ENCODE measurements around the gene FABP7. TPM values are rescaled to one million over a fixed set of nuclear protein-coding genes. Genes with fewer than 3 reads are reported as not detected.

The FABP7 gene
- total RNA-seq, 1 donor from 2014 or later: not detected

- no peak for TF ChIP-seq CTCF (IDR thresholded peaks at IDR 0.05)
- Mint-ChIP-seq H3K9me3 (ENCODE audit: low read depth) (no peaks in the 10 kb centered on the region), H3K4me3 (ENCODE audit: unreplicated experiment) (no peak overlapping the region), H3K27ac (ENCODE audit: unreplicated experiment) (no peak overlapping the region), H3K27me3 (ENCODE audit: low read depth) (peaks cover 12% of the 10 kb centered on the region), H3K4me1 (ENCODE audit: low read depth) (peaks cover 4% of the 10 kb centered on the region), H3K36me3 (ENCODE audit: low read depth) (no peaks in the 10 kb centered on the region)
- DNase-seq (ENCODE audit: low spot score): no peak
Observed at GRCh38 chr6:122829456-122829855, 49.9 kb downstream of the FABP7 start.

- Mint-ChIP-seq H3K36me3 (ENCODE audit: low read depth) (no peaks in the 10 kb centered on the region), H3K9me3 (ENCODE audit: low read depth) (no peaks in the 10 kb centered on the region), H3K27me3 (ENCODE audit: low read depth) (peaks cover 21% of the 10 kb centered on the region), H3K4me3 (ENCODE audit: unreplicated experiment) (no peak overlapping the region), H3K27ac (ENCODE audit: unreplicated experiment) (no peak overlapping the region), H3K4me1 (ENCODE audit: low read depth) (peaks cover 4% of the 10 kb centered on the region)
- no peak for TF ChIP-seq CTCF (IDR thresholded peaks at IDR 0.05)
- no peak for DNase-seq (ENCODE audit: low spot score)
Observed at GRCh38 chr6:122831511-122831910, 52.0 kb downstream of the FABP7 start.

GRCh38 chr6:122832459-122832858 is 52.9 kb downstream of the FABP7 start:
- no peak for DNase-seq (ENCODE audit: low spot score)

GRCh38 chr6:122833021-122833491 is 53.5 kb downstream of the FABP7 start:
- TF ChIP-seq CTCF (IDR thresholded peaks at IDR 0.05): no peak
- DNase-seq (ENCODE audit: low spot score): no peak
- Mint-ChIP-seq H3K4me3 (ENCODE audit: unreplicated experiment) (no peak overlapping the region), H3K9me3 (ENCODE audit: low read depth) (no peaks in the 10 kb centered on the region), H3K36me3 (ENCODE audit: low read depth) (no peaks in the 10 kb centered on the region), H3K4me1 (ENCODE audit: low read depth) (peaks cover 4% of the 10 kb centered on the region), H3K27ac (ENCODE audit: unreplicated experiment) (no peak overlapping the region), H3K27me3 (ENCODE audit: low read depth) (peaks cover 17% of the 10 kb centered on the region)

More at GRCh38 chr6:122832459-122832858, 52.9 kb downstream of the FABP7 start:
- Mint-ChIP-seq H3K27ac (ENCODE audit: unreplicated experiment) (no peak overlapping the region), H3K4me3 (ENCODE audit: unreplicated experiment) (no peak overlapping the region), H3K4me1 (ENCODE audit: low read depth) (peaks cover 4% of the 10 kb centered on the region), H3K9me3 (ENCODE audit: low read depth) (no peaks in the 10 kb centered on the region), H3K36me3 (ENCODE audit: low read depth) (no peaks in the 10 kb centered on the region), H3K27me3 (ENCODE audit: low read depth) (peaks cover 17% of the 10 kb centered on the region)
- TF ChIP-seq CTCF (IDR thresholded peaks at IDR 0.05): no peak

Other genes with a start within 250 kb of the FABP7 start
- gene PKIB, start 169.3 kb upstream of the FABP7 start, total RNA-seq: 42.1 to 50.9 TPM (median 44.3 TPM) in 3 replicates
- gene SMPDL3A, start 9.5 kb downstream of the FABP7 start, total RNA-seq: 8.2 to 9.1 TPM (median 8.7 TPM) in 3 replicates
- gene CLVS2, start 216.5 kb downstream of the FABP7 start, total RNA-seq: not detected in 3 replicates